GM21717 (cell line): ENCODE results near the gene UNC5B.

Experiments used
- ATAC-seq: cut with Tn5 transposase; IDR thresholded peaks from one replicate; pipeline ENCODE4 v1.9.1; 2021; ENCODE audit warnings: mild to moderate bottlenecking, moderate library complexity; ENCODE audit not compliant: unreplicated experiment

Gene UNC5B

GRCh38 chr10:71338728-71339495, 126.5 kb downstream of the UNC5B start:
- ATAC-seq: no peak

GRCh38 chr10:71339796-71340589, 127.6 kb downstream of the UNC5B start:
- no peak for ATAC-seq

GRCh38 chr10:71342573-71343391, 130.4 kb downstream of the UNC5B start:
- ATAC-seq: no peak

DNA sequence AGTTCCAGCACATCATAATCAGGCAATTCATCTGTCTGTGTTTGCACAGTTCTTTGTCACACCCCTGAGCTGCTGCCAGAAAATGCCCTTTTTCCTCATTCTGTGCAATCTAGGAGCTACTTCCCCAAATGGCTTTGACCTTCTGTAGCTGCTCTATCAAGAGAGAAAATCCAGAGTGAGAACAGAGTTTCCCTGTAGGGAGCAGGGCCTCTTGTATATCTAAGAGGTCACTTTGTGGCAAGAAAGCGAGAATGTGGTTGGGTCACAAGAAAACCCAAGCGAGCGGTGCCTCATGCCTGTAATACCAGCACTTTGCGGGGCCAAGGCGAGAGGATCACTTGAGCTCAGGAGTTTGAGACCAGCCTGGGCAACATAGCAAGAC, 131.0 kb downstream of the UNC5B start:
- no peak for ATAC-seq

DNA sequence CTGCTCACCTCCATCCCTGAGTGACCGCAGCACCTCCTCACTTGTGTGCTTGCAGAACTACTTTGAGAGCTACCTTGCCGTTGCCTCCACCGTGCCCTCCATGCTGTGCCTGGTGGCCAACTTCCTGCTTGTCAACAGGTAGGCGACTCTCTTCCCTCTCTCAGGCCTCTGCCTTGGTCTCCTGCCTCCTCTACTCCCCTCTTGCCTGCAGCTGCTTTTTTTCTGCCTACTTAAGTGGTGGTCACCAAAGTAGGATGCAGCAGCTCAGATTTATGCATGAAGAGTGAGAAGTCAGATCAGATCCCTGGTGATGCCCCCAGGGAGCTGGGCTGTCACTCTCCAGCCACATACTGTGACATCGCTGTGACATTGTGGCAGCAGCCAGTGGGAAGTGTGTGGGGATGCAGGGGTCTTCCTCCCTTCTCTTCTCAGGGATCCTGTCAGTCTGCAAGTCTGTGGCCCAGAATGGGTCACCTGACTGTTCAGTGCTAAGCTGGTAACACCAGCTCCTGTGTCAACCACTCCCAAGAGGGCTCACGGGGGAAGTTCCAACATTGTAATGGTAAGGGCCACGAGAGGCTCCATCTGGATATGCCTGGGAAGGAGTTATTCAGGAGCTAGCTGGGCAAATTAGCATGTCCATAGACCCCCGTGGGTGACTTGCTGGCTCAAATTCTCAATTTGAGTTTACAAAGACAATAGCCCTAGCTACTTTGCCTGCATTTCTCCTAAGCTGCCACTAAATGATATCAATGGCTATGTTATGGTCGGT, 132.0 kb downstream of the UNC5B start:
- ATAC-seq: no peak

DNA sequence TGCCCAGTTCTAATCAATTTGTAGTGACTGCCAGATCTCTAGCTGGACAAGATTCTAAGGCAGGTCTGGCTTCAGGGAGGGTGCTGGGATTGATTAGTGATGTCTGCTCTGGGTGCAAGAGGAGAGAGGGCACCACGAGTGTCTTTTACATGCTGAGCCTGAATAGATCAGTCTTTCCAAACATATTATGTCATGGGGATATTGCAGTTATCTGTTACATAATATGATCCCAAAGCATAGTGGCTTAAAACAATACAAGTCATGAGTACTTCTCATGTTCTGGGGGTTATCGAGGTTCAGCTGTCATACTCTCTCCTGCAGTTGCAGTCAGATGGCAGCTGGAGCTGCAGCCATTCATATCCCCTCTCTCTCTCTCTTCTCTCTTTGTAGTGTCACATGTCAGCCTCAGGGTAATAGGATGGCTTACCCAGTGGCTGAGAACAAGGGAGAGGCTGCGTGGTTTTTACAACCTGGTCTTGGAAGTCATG, 132.7 kb downstream of the UNC5B start:
- ATAC-seq: no peak

DNA sequence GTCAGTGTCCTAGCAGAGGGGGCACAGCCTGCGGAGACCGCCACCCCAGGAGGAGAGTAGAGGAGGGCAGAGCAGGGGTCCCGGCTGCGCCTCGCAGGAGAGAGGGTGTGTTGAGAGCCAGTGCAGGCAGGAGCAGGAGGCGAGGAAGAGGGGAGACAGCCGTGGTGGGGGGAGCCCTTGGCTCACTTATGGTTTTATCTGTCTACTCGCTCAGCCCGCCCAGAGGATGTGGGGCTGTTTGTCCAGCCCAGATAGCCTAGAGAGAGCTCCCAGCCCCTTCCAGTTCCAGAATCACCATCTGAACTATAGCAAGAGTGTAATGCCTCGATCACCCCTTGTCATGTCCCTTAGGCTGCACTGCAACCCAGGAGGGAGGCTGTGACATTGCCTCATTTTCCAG, 133.3 kb downstream of the UNC5B start:
- ATAC-seq: no peak

DNA sequence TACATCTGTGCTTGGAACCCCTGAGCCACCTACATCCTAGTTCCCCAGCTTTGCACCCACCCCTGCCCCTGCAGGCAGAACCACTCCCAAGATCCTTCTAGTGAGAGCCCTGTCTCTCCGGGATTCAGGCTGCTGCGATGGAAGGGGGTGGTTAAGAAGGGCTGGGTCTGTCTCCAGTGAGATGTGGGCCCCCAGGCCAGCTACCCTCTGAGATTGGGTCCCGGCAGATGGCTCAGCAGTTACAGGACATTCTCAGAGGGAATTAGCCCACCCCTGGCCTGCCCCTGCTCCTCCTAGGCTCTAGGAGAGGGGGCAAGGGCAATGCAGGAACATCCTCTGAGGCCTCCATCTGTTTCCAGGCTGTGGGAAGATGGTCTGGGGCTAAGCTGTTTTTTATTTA, 134.4 kb downstream of the UNC5B start:
- ATAC-seq: no peak

DNA sequence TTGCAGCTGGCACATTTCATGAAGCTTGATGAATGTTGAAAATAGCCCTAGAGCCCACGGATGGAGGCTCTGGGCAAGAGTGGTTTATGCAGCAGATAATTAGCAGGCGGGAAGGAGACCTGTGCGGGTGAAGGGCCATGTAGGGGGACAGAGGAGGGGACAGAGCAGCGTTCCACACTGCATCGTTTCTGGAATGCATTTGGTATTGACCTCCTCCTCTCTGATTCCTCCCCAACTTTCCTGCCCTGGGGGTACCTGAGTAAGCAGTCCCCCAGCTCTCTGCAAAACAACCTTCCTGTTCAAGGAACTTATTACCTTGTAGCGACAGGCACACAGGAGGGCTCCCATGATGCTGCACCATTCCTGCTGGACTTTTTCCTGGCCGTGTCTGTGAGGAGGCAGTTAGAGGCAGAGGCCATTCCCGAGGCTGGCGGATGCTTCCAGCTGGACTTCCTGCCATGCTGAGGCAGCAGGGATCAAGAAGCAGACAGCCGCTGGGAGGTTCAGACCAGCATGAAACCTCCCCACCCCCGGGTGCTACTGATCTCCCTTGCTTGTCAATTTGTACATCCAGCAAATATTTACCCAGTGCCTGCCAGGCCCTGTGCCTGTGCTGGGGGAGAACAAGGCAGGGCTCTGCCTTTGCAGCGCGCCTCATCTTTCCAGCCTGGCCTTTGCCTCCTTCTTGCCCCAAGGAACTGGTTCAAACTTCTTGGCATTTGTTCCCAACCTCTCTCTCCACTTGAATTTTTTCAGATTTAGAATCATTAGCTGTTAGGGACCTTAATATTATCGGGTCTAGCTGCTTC, 135.4 kb downstream of the UNC5B start:
- no peak for ATAC-seq

DNA sequence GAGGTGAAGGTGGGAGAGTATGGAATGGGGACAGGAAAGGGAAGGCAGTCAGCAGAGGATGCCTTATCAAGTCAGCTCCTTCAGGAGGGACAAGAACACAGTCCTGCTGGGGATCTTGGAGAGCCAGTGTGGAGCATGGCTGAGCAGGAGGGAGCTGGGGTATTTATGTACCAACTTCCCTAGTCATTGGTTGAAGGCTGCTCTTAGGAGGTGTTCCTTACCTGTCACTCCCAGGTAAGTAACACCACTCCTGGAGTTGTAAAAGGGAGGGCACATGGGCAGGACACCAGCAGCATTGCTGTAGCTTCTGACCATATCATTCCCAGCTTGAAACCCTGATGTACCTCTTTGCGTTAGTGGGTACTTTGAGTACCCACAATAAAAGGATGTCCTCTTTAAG, 136.5 kb downstream of the UNC5B start:
- ATAC-seq: no peak

GRCh38 chr10:71349406-71349805, 137.0 kb downstream of the UNC5B start:
- ATAC-seq: no peak

DNA sequence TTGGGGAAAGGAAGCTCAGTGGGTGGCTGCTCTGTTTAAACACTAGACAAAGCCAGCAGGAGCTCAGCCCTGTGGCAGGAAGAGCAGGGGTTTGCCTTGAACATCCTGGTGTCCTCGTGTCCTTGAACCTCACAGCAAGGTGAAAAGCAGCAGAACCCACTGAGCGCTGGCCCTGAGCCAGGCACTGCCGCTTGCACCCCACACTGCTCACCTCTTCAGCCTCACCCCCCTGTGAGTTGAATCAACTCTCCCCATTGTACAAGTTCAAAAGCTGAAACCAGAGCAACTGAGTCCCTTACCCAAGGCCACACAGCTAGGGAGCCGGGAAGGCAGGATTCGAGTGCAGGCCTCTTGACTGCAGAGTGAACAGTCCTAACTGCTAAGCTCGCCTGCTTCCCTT, 138.7 kb downstream of the UNC5B start:
- ATAC-seq: no peak

DNA sequence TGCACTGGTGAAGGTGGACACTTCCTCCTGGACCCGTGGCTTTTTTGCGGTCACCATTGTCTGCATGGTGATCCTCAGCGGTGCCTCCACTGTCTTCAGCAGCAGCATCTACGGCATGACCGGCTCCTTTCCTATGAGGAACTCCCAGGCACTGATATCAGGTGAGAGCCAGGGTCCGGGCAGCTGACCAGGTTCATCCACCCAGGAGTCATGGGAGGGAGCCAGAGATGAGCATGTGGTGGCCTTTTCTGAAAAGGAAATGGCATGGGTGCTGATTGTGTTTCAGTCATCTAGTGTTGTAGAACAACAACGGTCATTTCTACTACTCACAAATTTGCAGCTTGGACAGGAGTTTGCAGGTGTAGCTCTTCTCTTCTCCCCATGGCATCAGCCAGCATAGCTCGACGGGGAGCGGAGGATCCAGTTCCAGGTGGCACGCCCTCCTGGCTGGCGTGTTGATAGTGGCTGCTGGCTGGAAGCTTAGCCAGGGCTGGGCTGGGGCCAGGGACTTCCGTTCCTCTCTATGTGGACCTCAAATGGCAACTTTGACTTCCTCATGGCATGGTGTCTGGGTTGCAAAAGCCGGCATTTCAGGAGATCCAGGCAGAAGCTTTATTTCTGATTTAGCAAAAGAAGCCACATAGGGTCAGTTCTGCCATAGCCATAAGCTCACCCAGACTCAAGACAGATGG, 139.4 kb downstream of the UNC5B start:
- no peak for ATAC-seq
